Fibroblast of lung (primary cell): Measurements from ENCODE around the gene KIF18A. TPM values are rescaled to one million over a fixed set of nuclear protein-coding genes. Genes with fewer than 3 reads are reported as not detected.
A peak's percentile ranks its signal among the peaks of the same experiment; 100 is the strongest.

Source experiments
- DNase-seq, 2 donors: peaks; one replicate each; pipeline versions ENCODE4 v3.0.0 to v3.0.0-alpha.2; 2010; ENCODE audit warnings: low read depth in 2 of 2
- H2AFZ ChIP-seq: 2 replicates; pipeline ENCODE4 v1.5.1; 2012; ENCODE audit warnings: low read length, control low read depth, inconsistent platforms
- H3K27ac ChIP-seq: 2 replicates; pipeline ENCODE4 v1.5.1; 2011; ENCODE audit warnings: low read length, control low read depth; ENCODE audit not compliant: insufficient read depth
- H3K27me3 ChIP-seq: 2 replicates; pipeline ENCODE4 v1.5.1; 2011; ENCODE audit warnings: mild to moderate bottlenecking, low read length; ENCODE audit not compliant: control insufficient read depth, insufficient read depth
- H3K36me3 ChIP-seq: 2 replicates; pipeline ENCODE4 v1.5.1; 2011; ENCODE audit warnings: low read length; ENCODE audit not compliant: control insufficient read depth, insufficient read depth
- H3K4me1 ChIP-seq: 2 replicates; pipeline ENCODE4 v1.5.1; 2011; ENCODE audit warnings: low read length; ENCODE audit not compliant: control insufficient read depth, insufficient read depth; ENCODE audit errors: extremely low read depth
- H3K4me2 ChIP-seq: 2 replicates; pipeline ENCODE4 v1.5.1; 2011; ENCODE audit warnings: low read length, control low read depth; ENCODE audit not compliant: insufficient read depth; ENCODE audit errors: extremely low read depth
- H3K4me3 ChIP-seq, 4 experiments: fragments of 200-600 bp in 1 of 4; sonication (generic) in 1 of 4; replicated peaks in 1 of 4; 2 replicates each; pipeline ENCODE4 v1.5.1; 2011 to 2016; ENCODE audit warnings: low read length in 4 of 4, low read depth in 3 of 4, mild to moderate bottlenecking in 3 of 4, control low read depth in 2 of 4, inconsistent platforms in 1 of 4, mixed read lengths in 1 of 4; ENCODE audit not compliant: insufficient read depth in 1 of 4; ENCODE audit errors: control extremely low read depth in 1 of 4
- H3K79me2 ChIP-seq: 2 replicates; pipeline ENCODE4 v1.5.1; 2012; ENCODE audit warnings: mild to moderate bottlenecking, low read length, inconsistent platforms; ENCODE audit not compliant: control insufficient read depth, insufficient read depth
- H3K9ac ChIP-seq: 2 replicates; pipeline ENCODE4 v1.5.1; 2011; ENCODE audit warnings: mild to moderate bottlenecking, low read length, control low read depth; ENCODE audit not compliant: insufficient read depth
- H3K9me3 ChIP-seq: 2 replicates; pipeline ENCODE4 v1.5.1; 2012; ENCODE audit warnings: low read depth, low read length; ENCODE audit not compliant: control insufficient read depth, insufficient read depth
- H4K20me1 ChIP-seq: 2 replicates; pipeline ENCODE4 v1.5.1; 2011; ENCODE audit warnings: low read length; ENCODE audit not compliant: control insufficient read depth, insufficient read depth; ENCODE audit errors: extremely low read depth
- EZH2 ChIP-seq: IDR thresholded peaks from 2 replicates; pipeline ENCODE4 v1.5.1; 2012; ENCODE audit warnings: low read length, control low read depth, mild to moderate bottlenecking; ENCODE audit errors: missing control alignments
- polyA plus RNA-seq, 2 donors: library from polyadenylated mRNA; depleted of rRNA in 1 of 2; stranded (reverse) in 1 of 2; unstranded in 1 of 2; fragments of >200 nt; gene quantifications; 2 replicates each; pipeline ENCODE4 v1.2.1, GENCODE V29; 2011 to 2012; ENCODE audit warnings: missing spikeins in 1 of 2
- total RNA-seq: library from RNA; depleted of rRNA; stranded (reverse); fragments of >200 nt; gene quantifications from 2 replicates; pipeline ENCODE4 v1.2.1, GENCODE V29; 2014
- TF ChIP-seq, protein P1 (sequence below), 2 donors: IDR thresholded peaks in 1 of 2; conservative IDR thresholded peaks in 1 of 2; 1 replicate in 1 of 2; 2 replicates in 1 of 2; pipeline ENCODE4 v1.5.1; 2011 to 2012; ENCODE audit warnings: low read length in 2 of 2, control low read depth in 1 of 2, inconsistent platforms in 1 of 2, low read depth in 1 of 2, mild to moderate bottlenecking in 1 of 2

KIF18A gene
- total and polyA plus RNA-seq, 2 donors (not counting 1 experiment from before 2014, with no cell fraction given), result 5.8 to 12.6 TPM

- Histone ChIP-seq H3K9me3 (no peaks in the 10 kb centered on the region), H3K79me2 (no peaks in the 10 kb centered on the region), H3K27ac (no peak overlapping the region), H3K4me1 (no peaks in the 10 kb centered on the region), H4K20me1 (no peaks in the 10 kb centered on the region), H3K9ac (no peak overlapping the region), H3K4me2 (no peak overlapping the region), H2AFZ (no peak overlapping the region), H3K4me3 (no peak overlapping the region), H3K27me3 (no peaks in the 10 kb centered on the region), H3K36me3 (no peaks in the 10 kb centered on the region)
- TF ChIP-seq EZH2, result no peak
- TF ChIP-seq, protein P1, sequence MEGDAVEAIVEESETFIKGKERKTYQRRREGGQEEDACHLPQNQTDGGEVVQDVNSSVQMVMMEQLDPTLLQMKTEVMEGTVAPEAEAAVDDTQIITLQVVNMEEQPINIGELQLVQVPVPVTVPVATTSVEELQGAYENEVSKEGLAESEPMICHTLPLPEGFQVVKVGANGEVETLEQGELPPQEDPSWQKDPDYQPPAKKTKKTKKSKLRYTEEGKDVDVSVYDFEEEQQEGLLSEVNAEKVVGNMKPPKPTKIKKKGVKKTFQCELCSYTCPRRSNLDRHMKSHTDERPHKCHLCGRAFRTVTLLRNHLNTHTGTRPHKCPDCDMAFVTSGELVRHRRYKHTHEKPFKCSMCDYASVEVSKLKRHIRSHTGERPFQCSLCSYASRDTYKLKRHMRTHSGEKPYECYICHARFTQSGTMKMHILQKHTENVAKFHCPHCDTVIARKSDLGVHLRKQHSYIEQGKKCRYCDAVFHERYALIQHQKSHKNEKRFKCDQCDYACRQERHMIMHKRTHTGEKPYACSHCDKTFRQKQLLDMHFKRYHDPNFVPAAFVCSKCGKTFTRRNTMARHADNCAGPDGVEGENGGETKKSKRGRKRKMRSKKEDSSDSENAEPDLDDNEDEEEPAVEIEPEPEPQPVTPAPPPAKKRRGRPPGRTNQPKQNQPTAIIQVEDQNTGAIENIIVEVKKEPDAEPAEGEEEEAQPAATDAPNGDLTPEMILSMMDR (conservative IDR thresholded peaks at IDR 0.05 in 1 of 2, IDR thresholded peaks at IDR 0.05 in 1 of 2; ENCODE audit: low read depth in 1 of 2, low read length in 2 of 2), result no peak
- DNase-seq, result peak in 1 of 2 donors; percentile 82
These were observed 112.9 kb downstream of the KIF18A start for GRCh38 chr11:27995083-27995482.

GRCh38 chr11:27991736-27992135 lies 116.2 kb downstream of the KIF18A start:
- Histone ChIP-seq H3K27me3 (no peaks in the 10 kb centered on the region), H3K9me3 (no peaks in the 10 kb centered on the region), H3K27ac (no peak overlapping the region), H2AFZ (no peak overlapping the region), H3K79me2 (no peaks in the 10 kb centered on the region), H3K9ac (no peak overlapping the region), H3K36me3 (no peaks in the 10 kb centered on the region), H4K20me1 (no peaks in the 10 kb centered on the region), H3K4me1 (no peaks in the 10 kb centered on the region), H3K4me3 (no peak overlapping the region), H3K4me2 (no peak overlapping the region)
- peak in 1 of 2 donors; percentile 81 for DNase-seq
- TF ChIP-seq, protein P1 (conservative IDR thresholded peaks at IDR 0.05 in 1 of 2, IDR thresholded peaks at IDR 0.05 in 1 of 2; ENCODE audit: low read depth in 1 of 2, low read length in 2 of 2), result no peak
- TF ChIP-seq EZH2, result no peak

DNA sequence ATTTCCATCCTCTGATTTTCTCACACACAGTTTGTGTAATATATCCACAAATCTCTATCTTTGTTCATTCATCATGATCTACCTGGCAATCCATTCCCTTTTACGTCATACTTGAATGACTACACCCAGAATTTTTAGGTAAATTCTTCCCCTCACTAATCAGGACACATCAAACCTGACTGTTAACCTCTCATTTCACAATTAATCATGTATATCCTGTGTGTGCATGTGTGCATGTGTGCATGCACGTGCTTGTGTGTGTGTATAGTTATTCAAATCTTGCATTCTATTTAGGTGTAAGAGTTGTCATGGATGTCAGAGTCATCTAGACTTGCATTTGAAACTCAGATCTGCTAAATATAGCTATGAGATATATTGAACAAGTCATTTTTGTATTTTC lies 130.4 kb downstream of the KIF18A start:
- Histone ChIP-seq H4K20me1 (no peaks in the 10 kb centered on the region), H2AFZ (no peak overlapping the region), H3K9me3 (no peaks in the 10 kb centered on the region), H3K4me1 (no peaks in the 10 kb centered on the region), H3K9ac (no peak overlapping the region), H3K36me3 (no peaks in the 10 kb centered on the region), H3K27ac (no peak overlapping the region), H3K4me3 (no peak overlapping the region), H3K4me2 (no peak overlapping the region), H3K27me3 (no peaks in the 10 kb centered on the region), H3K79me2 (no peaks in the 10 kb centered on the region)
- no peak for TF ChIP-seq EZH2
- TF ChIP-seq, protein P1 (conservative IDR thresholded peaks at IDR 0.05 in 1 of 2, IDR thresholded peaks at IDR 0.05 in 1 of 2; ENCODE audit: low read depth in 1 of 2, low read length in 2 of 2), result no peak
- DNase-seq, result no peak
